Activated effector memory CD4-positive, alpha-beta T cell treated with anti-CD3 and anti-CD28 coated beads, Interleukin-2, amount 50 U/mL, for 16 hours (primary cell): ENCODE results near the gene SRRM2.

Experiments used
- DNase-seq: peaks from one replicate; pipeline ENCODE4 v3.0.0-alpha.2; 2020

Gene SRRM2

DNA sequence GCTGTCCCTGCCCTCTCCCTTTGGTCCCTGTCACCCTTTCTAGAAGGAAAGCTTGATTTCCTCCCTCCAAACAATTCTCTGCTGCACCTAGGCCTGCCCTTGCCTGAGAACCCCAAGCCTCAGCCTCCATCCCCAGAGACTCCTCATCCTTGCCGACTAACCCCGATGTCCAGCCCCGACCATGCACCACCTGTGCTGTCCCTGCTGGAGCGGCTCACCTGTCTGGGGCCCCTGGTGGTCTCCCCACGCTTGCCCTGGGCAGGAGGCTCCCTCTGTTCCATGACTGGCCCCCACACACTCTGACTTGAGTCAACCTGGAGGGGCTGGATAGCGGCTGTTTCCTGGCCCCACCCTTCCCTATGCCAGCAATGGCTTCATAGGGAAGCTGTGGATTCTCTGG, 12.0 kb upstream of the SRRM2 start:
- DNase-seq, result no peak

DNA sequence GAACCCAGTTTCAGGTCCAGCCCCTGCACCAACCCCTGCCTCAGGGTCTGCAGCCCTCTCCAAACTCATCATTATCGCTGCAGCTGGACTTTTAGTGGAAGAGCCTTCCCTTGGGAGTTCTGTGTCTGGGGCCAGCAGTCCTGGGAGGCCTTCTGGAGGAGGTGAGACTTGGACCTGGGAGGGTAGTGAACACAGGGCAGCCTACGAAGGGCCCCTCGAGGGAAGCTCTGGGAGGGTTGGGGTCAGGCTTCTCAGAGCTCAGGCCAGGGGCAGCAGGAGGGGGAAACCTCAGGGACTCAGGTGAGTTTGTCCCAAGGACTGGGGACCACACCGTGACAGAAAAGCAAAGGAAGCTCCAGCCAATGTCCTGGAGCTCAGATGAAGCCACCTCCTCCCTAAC, 11.3 kb upstream of the SRRM2 start:
- DNase-seq, result no peak

DNA sequence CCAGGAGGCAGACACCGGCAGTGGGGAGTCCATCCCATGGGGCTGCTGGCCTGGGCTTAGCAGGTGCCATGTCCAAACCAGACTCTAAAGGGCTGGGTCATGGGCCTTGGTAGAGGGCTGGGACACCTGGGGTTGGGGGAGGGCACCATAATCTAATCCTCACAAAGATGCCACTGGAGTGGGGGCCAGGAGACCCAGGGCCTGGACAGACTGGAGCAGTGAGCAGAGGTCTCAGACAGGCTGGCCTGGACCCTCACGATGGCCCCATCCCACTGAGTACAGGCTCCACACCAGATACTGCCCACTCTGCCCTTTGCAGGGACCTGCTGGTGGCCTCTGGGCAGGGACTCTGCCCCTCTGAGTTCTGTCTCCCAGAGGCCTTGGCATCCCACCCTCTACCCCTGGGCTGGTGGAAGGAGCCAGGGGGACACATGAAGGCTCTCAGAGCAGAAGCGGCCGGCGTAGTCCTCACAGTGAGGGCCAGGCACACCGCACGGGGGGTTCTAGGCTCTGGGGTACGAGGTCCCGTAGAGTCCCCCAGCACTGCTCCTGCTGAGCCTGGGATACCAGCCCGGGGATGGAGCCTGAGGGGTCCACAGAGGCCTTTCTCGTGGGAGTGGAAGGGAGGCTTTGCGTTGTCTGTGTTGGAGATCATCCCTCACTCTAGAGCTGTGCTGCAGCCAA, 10.0 kb upstream of the SRRM2 start:
- no peak for DNase-seq

DNA sequence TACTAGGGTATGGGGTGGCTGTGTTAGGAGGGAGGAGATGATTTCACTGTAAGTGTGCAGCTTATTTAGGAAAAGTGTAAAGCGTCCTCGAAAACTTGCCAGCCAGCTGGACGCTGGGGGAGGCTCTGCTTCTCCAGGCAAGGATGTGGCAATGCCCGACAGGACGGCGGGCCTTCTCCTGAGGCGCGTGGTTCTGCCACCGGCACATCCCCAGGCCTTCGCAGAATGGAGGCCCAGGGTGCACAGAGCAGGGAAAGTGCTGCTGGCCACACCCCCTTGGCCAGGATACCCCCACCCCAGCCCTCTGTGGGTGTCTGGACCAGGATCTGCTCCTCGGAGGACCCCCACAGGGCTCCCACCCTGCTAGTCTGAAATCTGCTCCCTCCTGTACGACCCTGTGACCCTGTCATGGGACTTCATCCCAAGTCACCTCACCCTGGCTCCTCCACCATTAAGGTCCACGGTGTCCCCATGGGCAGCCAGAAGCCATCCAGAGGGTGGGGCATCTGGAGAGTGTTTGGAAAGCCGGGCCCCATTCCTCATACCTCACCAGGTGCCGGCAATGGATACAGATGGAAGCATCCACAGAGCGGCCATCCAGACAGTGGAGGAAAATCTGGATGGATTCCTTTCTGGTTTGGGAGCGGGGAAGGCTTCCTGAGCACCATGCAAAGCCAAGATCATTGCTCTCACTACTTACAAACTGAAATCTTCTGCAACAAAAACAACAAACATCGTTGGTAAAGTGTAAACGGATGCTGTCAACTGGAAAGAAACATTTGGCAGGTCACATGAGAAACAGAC, 9.2 kb upstream of the SRRM2 start:
- DNase-seq, result no peak

DNA sequence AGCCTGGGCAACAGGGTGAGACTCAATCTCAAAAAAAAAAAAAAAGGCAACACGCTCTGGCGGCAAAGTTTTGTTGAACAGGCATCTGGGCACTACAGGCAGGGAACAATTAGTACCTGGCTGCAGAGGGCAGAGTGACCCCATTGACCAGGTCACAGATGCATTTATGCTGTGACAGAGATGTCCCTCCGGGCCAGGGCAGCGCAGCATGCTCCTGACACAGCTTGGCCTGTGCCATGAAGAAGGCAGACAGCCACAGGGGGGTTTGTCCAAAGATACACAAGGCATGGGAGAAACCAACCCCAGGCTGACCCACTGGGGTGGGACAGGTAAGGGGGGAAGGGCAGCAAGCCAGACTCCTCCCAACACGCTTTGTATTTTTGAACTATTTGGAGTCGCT, 7.7 kb upstream of the SRRM2 start:
- no peak for DNase-seq

DNA sequence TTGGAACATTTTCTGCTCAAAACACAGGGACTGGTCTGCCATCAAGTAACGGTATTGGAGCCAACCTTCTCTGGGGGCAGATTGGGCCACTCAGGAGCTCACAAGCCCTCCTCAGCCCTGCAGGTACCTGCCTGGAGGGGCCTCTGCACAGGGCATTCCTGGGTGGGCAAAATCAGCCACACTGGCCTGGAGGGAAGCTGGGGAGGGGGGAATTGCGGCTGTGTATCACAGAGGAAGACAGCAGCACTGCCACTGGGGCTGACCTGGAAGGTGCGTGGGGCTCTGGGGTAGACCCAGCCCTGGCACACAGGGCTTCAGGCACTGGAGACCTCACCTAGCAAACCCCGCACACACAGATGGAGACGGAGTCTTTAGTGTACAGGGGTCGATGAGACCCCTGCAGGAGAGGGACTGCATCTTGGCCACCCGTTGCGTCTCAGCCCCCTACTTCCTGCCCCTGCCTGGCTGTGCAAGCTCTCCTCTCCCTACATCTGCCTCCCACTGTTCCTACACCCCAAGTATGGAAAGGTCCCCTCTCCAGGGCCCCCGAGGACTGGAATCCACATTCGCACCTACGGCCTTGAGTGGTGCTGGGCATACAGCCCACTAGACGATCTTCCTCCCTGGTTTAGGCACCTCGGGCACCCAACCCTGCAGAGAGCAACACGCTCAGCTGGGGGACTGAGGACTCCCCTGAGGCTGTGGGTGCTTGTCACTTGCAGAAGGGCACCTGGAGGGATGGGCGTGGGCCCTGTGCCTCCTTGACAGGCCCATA, 7.1 kb upstream of the SRRM2 start:
- DNase-seq, result no peak

DNA sequence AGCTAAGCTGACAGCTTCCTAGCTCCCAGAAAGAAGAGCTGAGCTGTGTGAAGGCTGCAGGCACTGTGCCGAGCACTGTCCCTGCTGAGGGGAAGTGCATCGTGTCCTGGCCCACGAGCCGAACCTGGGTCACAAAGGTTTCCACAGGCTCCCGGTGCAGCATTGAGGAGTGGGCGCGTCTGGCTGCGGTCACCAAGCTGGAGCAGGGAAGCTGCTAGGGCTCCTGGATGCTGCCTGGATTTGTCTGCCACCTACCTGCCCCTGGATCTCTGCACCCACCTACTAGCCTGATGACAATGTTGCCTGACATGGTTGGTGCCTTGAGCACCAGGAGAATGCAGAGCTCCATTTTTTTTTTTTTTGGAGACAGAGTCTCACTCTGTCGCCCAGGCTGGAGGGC, 6.5 kb upstream of the SRRM2 start:
- no peak for DNase-seq

DNA sequence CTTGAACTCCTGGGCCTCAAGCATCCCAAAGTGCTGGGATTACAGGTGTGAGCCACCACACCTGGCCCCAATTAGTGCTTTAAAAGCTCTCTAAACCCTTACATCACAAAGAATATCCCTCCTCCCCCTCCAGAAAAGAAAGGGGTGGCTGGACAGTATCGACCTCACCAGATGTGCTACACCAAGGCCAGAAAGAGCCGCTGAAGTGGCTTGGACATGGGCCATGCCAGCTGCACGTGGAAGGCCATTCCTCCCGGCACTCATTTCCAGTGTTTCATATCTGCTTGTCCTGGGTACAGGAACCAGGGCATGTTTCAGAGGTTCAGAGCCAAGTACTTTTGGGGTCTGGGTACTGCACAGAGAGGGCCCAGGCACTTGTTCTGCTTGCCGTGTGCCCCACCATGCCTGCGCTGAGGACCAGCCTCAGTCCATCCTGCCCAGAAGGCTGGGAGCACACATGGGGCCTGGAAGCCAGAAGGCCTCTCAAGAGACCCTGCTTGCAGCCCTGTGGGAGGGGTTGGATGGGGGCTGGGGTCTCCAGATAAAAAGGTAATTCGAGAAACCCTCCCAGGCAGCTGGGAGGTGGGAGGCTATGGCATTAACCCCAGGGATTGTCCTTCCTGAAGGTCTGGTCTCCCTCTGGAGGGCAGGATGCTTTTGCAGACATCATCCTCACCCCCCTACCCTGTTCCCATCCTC, 3.5 kb upstream of the SRRM2 start:
- DNase-seq, result no peak

DNA sequence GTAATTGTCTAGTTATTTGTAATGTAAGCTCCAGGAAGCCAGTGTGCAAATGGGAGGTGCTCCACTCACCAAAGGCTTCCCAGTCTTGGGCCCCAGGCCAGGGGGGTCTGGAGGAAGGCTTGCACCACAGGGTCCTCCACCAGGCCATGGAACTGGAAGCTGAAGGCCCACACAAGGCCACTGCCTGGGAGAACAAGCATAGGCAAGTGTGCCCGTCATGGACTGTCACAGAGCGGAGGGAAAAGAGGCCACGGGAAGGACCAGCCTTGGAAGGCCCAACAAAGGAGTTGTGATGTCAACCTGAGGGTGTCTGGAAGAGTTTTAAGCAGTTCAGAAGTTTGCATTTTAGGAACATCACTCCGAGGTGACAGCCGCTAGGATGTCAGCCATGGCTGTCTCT, 3.0 kb upstream of the SRRM2 start:
- no peak for DNase-seq

DNA sequence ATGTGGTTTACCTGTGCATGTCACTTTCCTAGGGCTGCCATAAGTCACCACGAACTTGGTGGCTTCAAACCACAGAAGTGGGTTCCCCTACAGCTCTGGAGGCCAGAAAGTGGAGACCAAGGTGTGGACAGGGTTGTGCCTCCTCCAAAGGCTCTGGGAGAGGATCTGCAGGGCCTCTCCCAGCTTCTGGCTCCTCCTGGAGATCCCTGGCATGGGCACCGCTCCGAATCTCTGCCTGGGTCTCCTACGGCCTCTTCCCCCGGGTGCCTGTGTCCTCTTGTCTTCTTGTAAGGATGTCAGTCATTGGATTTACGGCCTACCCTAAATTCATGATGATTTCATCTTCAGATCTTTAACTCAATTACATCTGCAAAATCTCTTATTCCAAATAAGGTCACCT, 2.5 kb upstream of the SRRM2 start:
- DNase-seq, result no peak

DNA sequence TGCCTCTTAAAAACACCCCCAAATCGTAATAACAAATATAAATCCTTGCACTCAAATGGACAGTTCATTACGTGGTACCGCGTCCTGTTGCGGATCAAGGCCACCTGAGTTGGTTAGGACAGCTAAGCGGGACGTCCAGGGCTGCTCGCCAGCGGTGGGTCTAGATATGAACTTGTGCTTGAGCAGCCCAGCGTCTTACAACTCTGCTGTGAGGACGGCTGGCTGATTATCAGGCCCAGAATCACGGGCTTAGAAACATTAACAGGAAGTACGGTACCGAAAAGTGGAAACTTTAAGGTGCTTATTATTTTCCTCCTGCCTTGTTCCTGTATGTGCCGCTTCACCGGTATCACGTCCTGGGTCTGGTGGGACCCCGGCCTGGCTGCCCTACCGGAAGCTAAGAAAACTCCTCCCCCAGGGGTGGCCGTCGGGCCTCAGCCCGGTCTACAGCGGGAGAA, 832 bp upstream of the SRRM2 start:
- no peak for DNase-seq

DNA sequence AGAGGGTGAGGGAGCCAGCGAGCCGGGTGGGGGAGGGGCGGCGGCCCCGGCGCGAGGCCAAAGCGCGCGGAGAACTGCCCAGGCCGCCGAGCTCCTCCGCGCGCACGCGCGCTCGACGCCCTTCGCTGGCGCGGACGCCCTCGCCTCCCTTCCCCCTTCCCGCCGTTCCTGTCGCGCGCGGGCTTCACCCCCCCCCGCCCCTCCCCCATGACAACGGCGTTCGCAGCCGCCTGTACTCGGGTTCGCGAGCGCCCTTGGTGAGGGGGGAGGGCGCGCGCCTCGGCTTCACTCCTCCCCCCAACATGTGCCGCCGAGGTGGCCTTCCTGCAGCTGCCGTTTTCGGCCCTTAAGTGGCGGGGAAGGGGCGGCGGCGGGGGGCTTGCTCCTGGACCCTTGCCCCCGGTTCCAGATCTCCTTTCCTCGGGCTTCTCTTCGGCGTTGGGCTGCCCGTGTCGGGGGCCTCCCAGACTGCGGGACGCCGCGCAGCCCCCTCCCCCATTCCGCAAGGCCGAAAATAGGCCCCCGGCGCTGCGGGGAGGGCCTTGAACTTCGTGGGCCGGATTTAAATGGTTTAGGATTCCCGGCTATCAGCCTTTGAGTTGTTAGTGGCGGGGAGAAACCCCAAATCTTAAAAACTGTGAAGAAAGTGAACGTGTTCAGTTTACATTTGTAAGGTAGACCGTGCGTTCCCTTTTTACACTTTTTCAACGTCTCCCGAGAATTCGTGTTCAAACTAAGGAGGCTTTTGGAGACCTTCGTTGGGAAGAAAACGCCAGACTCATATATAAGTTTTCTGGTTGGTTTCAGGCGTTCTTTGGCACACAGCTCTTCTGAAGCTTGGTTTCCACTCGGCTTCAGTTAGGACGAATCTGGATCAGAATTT, 653 bp downstream of the SRRM2 start:
- DNase-seq, result no peak

DNA sequence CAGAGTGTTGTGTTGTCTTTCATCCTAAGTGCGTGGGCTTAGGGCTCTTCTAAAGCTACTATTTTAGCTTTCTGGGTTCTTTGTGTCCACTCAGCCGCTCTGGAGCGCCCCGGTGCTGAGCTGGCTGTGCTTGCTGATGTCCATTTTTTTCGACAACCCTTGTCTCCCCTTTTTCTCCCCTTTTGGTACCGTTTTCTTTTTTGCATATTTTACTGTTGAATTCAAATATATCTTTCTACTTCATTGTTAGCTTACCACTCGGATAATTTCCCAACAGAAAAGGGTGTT, 1.2 kb downstream of the SRRM2 start:
- DNase-seq, result no peak

DNA sequence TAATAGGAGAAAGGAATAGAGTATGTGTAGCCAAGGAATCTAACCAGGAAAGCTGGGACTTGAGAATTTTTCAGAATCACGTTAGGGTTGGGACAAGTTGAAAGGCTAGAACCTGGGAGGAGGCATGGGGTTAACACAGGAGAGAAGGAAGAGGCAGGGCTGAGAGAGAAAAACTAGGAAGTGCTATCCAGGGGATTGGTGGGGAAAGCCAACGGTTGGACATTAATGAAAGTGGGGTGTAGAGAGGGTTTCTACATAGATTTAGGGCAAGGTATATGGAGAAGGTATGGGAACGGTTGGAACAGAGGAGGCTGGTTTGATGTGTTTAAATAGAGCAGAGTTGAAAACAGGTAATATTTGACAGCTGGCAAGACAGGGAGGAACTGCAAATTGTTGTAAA, 2.7 kb downstream of the SRRM2 start:
- DNase-seq, result no peak

DNA sequence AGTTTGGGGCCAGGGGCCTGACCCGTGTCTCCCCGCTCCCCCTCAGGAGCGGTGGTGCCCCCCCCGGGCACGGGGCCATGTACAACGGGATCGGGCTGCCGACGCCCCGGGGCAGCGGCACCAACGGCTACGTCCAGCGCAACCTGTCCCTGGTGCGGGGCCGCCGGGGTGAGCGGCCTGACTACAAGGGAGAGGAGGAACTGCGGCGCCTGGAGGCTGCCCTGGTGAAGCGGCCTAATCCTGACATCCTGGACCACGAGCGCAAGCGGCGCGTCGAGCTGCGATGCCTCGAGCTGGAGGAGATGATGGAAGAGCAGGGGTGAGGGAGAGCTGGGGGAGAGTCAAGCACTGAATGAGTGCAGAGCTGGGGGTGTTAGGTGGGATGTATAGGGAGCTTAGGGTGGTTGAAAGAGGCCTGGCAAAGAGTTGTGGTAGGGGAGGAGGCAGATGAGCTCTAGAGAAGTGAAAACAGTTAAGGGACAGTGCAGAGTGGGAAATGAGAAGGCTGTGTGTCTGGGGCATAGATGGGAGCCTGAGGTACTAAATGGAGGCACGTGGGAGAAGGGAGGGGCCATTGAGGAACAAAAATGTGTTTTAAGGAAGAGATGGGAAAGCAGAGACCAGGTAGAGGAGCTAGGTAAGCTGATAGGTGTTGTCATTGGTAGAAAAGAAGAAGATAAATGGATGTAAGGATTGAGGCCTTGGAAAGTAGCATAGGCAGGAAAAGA, 4.0 kb downstream of the SRRM2 start:
- DNase-seq, result no peak

DNA sequence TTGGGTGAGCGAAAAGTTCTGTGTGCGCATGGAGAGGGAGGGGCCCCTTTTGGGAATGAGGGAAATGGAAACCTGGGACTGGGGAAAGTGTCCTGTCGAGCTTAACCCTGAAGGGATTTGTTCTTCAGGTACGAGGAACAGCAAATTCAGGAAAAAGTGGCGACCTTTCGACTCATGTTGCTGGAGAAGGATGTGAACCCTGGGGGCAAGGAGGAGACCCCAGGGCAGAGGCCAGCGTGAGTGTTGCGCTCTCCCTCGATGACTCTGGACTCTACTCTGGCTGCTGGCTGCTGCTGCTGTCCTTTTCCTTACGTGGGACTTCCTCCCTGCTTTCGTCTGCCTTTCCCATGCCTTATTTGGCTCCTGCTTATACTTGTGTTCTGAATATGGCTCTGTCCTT, 4.9 kb downstream of the SRRM2 start:
- no peak for DNase-seq

DNA sequence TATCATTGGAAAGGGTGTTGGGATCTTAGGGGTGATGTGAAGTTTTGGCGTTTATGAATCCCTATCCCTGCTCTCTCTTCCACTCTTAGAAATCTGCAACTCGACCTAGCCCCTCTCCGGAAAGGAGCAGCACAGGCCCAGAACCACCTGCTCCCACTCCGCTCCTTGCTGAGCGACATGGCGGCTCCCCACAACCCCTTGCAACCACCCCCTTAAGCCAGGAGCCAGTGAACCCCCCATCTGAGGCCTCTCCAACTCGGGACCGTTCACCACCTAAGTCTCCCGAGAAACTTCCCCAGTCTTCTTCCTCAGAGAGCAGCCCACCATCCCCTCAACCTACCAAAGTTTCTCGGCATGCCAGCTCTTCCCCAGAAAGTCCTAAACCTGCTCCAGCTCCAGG, 9.0 kb downstream of the SRRM2 start:
- no peak for DNase-seq

DNA sequence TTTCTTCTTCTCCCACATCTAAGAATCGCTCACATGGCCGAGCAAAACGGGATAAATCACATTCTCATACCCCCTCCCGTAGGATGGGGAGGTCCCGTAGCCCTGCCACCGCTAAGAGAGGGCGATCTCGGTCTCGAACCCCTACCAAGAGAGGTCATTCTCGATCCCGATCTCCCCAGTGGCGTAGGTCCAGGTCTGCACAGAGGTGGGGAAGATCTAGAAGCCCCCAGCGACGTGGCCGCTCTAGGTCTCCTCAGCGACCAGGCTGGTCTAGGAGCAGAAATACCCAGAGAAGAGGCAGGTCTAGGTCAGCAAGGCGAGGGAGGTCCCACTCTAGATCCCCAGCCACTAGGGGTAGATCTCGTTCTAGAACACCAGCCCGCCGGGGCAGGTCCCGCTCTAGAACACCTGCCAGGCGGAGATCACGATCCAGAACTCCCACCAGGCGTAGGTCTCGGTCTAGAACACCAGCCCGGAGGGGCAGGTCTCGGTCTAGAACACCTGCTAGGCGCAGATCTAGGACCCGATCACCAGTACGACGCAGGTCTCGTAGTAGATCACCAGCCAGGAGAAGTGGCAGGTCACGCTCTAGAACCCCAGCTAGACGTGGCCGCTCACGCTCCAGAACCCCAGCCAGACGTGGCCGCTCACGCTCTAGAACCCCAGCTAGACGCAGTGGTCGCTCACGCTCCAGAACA, 9.6 kb downstream of the SRRM2 start:
- DNase-seq, result no peak

DNA sequence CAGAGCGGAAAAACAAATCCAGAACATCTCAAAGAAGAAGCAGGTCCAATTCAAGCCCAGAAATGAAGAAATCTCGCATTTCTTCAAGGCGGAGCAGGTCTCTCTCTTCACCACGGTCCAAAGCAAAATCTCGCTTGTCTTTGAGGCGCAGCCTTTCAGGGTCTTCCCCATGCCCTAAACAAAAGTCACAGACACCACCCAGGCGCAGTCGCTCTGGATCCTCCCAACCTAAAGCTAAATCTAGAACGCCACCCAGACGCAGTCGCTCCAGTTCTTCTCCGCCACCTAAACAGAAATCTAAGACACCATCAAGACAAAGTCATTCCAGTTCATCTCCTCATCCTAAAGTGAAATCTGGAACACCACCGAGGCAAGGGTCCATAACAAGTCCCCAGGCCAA, 10.3 kb downstream of the SRRM2 start:
- DNase-seq, result no peak

DNA sequence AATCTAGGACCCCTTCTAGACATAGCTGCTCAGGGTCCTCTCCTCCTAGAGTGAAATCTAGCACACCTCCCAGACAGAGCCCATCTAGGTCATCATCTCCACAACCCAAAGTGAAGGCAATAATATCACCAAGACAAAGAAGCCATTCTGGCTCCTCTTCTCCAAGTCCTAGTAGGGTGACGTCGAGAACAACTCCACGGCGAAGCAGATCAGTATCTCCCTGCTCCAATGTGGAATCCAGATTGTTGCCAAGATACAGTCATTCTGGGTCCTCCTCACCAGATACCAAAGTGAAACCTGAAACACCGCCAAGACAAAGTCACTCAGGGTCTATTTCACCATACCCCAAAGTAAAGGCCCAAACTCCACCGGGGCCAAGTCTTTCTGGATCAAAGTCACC, 10.7 kb downstream of the SRRM2 start:
- no peak for DNase-seq

DNA sequence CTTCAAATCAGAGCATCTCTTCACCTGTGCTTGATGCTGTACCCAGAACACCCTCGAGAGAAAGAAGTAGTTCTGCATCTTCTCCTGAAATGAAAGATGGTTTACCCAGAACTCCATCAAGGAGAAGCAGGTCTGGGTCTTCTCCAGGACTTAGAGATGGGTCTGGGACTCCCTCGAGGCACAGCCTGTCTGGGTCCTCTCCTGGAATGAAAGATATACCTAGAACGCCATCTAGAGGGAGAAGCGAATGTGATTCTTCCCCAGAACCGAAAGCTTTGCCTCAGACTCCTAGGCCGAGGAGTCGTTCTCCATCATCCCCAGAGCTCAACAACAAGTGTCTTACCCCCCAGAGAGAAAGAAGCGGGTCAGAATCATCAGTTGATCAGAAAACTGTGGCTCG, 12.3 kb downstream of the SRRM2 start:
- DNase-seq, result no peak
